MM.1S (cell line): ENCODE results near the gene PTK7.

Experiments
- CTCF ChIP-seq: fragments of 300-600 bp; sonication (generic); IDR thresholded peaks from 2 replicates; pipeline ENCODE4 v1.5.1; 2016; ENCODE audit warnings: antibody characterized with exemption, low read length, mixed read lengths
- EZH2 ChIP-seq: fragments of 300-600 bp; sonication (generic); optimal IDR thresholded peaks from 2 replicates; pipeline ENCODE3; 2017; ENCODE audit warnings: low read depth, mild to moderate bottlenecking, antibody characterized with exemption, low read length, mixed read lengths

DNA sequence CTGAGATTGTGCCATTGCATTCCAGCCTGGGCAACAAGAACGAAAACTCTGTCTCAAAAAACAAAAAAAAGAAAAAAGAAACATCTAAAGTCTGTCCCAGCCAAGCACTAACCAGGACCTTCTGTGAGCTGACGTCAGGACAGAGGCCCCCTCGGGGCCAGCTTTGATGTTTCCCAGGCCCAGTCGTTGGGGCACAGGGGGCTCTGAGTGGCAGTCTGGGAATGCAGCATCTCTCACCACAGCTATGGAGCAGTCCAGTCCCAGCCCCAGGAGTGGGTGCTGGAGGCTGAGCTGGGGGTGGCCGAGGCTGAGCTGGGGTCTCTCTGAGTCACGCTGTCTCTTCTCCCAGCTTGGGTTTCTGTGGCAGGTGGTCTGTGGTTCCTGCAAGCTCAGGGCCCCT is 49.0 kb downstream of the PTK7 start:
- TF ChIP-seq CTCF = no peak
- TF ChIP-seq EZH2 = no peak
